C4-2B (cell line): Measurements from ENCODE around the gene RCOR1.

Experiments used
- ZFX ChIP-seq: fragments of 450-650 bp; IDR thresholded peaks from 2 replicates; pipeline ENCODE4 v1.6.1; 2017
- TF ChIP-seq, protein P1 (sequence below): fragments of 450-650 bp; conservative IDR thresholded peaks from 2 replicates; pipeline ENCODE4 v1.5.1; 2017; ENCODE audit warnings: mild to moderate bottlenecking

DNA sequence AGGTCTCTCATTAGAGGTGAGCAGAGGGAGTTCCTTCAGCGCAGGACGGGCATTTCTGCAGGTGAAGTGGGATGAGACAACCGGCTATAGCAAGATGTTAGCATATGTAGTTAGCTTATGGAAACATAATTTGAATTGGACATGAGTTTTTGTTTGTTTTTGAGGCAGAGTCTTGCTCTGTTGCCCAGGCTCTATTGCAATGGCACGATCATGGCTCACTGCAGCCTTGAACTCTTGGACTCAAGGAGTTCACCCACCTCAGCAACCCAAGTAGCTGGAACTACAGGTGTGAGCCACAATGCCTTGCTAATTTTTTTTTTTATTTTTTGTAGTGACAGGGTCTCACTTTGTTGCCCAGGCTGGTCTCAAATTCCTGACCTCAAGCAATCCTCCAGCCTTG, 69.2 kb downstream of the RCOR1 start:
- TF ChIP-seq, protein P1, sequence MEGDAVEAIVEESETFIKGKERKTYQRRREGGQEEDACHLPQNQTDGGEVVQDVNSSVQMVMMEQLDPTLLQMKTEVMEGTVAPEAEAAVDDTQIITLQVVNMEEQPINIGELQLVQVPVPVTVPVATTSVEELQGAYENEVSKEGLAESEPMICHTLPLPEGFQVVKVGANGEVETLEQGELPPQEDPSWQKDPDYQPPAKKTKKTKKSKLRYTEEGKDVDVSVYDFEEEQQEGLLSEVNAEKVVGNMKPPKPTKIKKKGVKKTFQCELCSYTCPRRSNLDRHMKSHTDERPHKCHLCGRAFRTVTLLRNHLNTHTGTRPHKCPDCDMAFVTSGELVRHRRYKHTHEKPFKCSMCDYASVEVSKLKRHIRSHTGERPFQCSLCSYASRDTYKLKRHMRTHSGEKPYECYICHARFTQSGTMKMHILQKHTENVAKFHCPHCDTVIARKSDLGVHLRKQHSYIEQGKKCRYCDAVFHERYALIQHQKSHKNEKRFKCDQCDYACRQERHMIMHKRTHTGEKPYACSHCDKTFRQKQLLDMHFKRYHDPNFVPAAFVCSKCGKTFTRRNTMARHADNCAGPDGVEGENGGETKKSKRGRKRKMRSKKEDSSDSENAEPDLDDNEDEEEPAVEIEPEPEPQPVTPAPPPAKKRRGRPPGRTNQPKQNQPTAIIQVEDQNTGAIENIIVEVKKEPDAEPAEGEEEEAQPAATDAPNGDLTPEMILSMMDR = no peak
- TF ChIP-seq ZFX = no peak
